GM13977 (cell line): ENCODE results near the gene PLEKHB1.
A peak's percentile ranks its signal among the peaks of the same experiment; 100 is the strongest.

Source experiments
- DNase-seq: peaks from one replicate; pipeline ENCODE4 v3.0.0; 2012; ENCODE audit warnings: low spot score
- CTCF ChIP-seq: IDR thresholded peaks from 2 replicates; pipeline ENCODE4 v1.5.1; 2012; ENCODE audit warnings: mild to moderate bottlenecking, control low read depth; ENCODE audit not compliant: insufficient read depth; ENCODE audit errors: extremely low read depth, missing control alignments
- in situ Hi-C: fragments of 300-500 bp; cut with MboI; formaldehyde crosslinking; loops from one replicate; pipeline ENCODE4 v1.12.0; 2022; ENCODE audit warnings: low sequenced_read_pairs, low pct_unique_long_range_greater_than_20kb, mixed read lengths, inconsistent platforms; ENCODE audit not compliant: unreplicated experiment

Gene PLEKHB1

DNA sequence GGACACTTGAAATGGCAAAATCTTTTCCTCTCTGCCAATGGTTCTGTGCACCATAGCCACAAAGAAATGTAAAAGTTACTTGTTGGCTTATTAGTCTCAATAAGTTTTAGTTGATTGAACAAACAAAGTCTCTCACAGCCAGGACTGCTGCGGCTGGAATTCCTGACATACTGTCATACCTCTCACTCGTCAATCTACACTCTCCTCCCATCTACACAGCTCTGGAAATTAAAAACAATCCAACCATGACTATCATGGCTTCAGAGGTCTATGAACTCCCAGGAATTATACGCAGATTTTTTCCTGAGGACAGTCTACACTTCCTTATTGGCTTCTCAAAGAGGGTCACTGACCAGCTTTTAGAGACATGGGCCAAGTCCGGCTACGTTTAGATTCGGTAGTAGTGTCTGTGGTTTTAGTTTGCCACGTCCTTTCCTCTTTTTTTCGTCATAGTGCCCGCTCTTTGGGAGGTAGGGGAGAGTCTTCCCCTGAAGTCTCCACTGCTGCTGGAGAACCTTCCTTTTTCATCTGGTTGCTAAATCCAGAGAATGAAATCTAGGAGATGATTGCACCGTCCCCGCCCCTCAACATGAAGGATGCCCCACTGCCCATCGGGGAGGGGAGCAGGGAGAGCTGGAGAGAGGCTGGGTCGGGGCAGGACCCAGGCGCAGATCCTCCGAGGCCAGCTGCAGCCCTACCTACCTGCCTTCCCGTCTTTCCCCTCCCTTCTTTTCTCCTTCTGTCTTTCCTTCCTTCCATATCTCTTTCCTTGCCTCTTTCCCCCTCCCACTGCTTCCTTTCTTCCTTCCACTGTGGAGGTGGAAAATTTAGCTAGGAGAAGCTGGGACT is 1.0 kb upstream of the PLEKHB1 start:
- DNase-seq: no peak
- no peak for TF ChIP-seq CTCF
- in situ Hi-C loops: no loop called here

GRCh38 chr11:73647459-73648100 is 1.2 kb downstream of the PLEKHB1 start:
- TF ChIP-seq CTCF: no peak
- peak; percentile 90 for DNase-seq
- in situ Hi-C loops: no loop called here

DNA sequence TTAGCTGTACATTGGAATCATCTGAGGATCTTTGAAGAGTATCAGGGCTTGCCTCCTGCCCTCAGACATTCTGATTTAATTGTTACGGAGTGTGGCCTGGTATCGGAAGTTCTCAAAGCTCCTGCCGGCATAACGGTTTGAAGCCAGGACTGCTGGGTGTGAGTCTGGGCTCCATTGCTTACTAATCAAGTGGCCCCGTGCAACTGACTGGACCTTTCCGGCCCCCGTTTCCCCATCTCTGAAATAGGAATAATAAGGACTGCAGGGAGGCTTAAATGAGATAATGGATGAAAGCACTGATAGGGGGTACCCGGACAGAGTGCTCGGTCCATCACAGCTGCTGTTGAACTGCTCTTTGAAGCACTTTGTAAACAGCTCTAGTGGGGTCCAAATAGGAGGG is 1.7 kb downstream of the PLEKHB1 start:
- in situ Hi-C loops: no loop called here
- no peak for DNase-seq
- TF ChIP-seq CTCF: no peak

- DNase-seq: no peak
- in situ Hi-C loops: no loop called here
- TF ChIP-seq CTCF: no peak
These were observed 2.2 kb downstream of the PLEKHB1 start for GRCh38 chr11:73648571-73649046.

DNA sequence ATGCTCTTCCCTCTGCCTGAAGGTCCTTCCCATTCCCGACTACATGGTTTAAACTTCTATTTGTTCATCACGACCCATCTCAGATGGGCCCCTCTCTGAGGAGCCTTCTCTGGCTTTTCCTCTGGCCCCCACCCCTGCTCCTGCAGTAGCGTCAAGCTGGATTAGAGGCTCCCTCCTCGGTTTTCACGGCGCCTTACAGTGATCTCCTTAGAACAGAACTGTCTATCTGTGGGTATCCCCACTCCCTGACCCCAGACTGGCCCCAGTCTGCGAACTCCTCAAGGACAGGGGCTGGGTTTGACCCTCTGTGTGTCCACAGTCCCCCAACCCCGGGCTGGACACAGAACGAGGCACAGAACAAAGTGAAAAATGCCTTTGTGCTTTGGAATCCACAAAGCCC is 2.8 kb downstream of the PLEKHB1 start:
- in situ Hi-C loops: no loop called here
- DNase-seq: no peak
- TF ChIP-seq CTCF: no peak

DNA sequence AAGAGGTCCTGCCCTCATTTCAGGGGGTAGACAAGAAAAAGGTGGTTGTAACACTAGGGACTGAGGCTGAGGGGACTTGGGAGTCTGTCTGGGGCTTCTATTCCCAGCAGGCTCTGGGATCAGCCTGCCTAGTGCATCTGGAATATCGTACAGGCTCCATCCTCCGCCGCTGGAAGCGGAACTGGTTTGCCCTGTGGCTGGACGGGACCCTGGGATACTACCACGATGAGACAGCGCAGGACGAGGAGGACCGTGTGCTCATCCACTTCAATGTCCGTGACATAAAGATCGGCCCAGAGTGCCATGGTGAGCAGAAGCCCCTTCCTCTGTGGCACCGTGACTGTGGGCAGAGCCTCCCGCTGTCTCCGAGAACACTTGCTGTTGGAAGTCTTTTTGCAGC is 4.0 kb downstream of the PLEKHB1 start:
- DNase-seq: no peak
- no peak for TF ChIP-seq CTCF
- in situ Hi-C loops: loop anchor here (25.0 kb wide), 1 partner anchor 288 kb away; no protein-coding TSS in a partner anchor
